ENCODE results near the gene EMCN.

The EMCN gene

GRCh38 chr4:100461807-100462605 lies 55.8 kb downstream of the EMCN start:
- H3K4me1 ChIP-seq (ENCODE audit: insufficient read depth, low read length), result no peaks in the 10 kb centered on the region
- no peaks in the 10 kb centered on the region for H3K36me3 ChIP-seq (ENCODE audit: insufficient read depth, low read length)
- H3K9me3 ChIP-seq (ENCODE audit: control insufficient read depth, insufficient read depth, low read length), result no peaks in the 10 kb centered on the region; the same call in 1 of the 2 replicates
- no peak overlapping the region for H3K9ac ChIP-seq (ENCODE audit: low read depth, low read length)

GRCh38 chr4:100450449-100450848 lies 67.4 kb downstream of the EMCN start:
- H3K9ac ChIP-seq (ENCODE audit: low read depth, low read length), result no peak overlapping the region
- no peaks in the 10 kb centered on the region for H3K4me1 ChIP-seq (ENCODE audit: insufficient read depth, low read length)
- no peaks in the 10 kb centered on the region for H3K36me3 ChIP-seq (ENCODE audit: insufficient read depth, low read length)
- H3K9me3 ChIP-seq (ENCODE audit: control insufficient read depth, insufficient read depth, low read length), result no peaks in the 10 kb centered on the region

GRCh38 chr4:100431416-100431815 lies 86.4 kb downstream of the EMCN start:
- no peak overlapping the region for H3K9ac ChIP-seq (ENCODE audit: low read depth, low read length)
- H3K9me3 ChIP-seq (ENCODE audit: control insufficient read depth, insufficient read depth, low read length), result no peaks in the 10 kb centered on the region
- H3K4me1 ChIP-seq (ENCODE audit: insufficient read depth, low read length), result no peaks in the 10 kb centered on the region
- no peaks in the 10 kb centered on the region for H3K36me3 ChIP-seq (ENCODE audit: insufficient read depth, low read length)

- no peaks in the 10 kb centered on the region for H3K4me1 ChIP-seq (ENCODE audit: insufficient read depth, low read length)
- no peaks in the 10 kb centered on the region for H3K9me3 ChIP-seq (ENCODE audit: control insufficient read depth, insufficient read depth, low read length)
- H3K9ac ChIP-seq (ENCODE audit: low read depth, low read length), result no peak overlapping the region
- H3K36me3 ChIP-seq (ENCODE audit: insufficient read depth, low read length), result no peaks in the 10 kb centered on the region
Measured at GRCh38 chr4:100430451-100430850, 87.4 kb downstream of the EMCN start.

GRCh38 chr4:100429616-100430015 lies 88.2 kb downstream of the EMCN start:
- H3K9me3 ChIP-seq (ENCODE audit: control insufficient read depth, insufficient read depth, low read length), result no peaks in the 10 kb centered on the region
- no peaks in the 10 kb centered on the region for H3K36me3 ChIP-seq (ENCODE audit: insufficient read depth, low read length)
- no peak overlapping the region for H3K9ac ChIP-seq (ENCODE audit: low read depth, low read length)
- H3K4me1 ChIP-seq (ENCODE audit: insufficient read depth, low read length), result no peaks in the 10 kb centered on the region

- H3K4me1 ChIP-seq (ENCODE audit: insufficient read depth, low read length), result no peaks in the 10 kb centered on the region
- no peaks in the 10 kb centered on the region for H3K36me3 ChIP-seq (ENCODE audit: insufficient read depth, low read length)
- no peaks in the 10 kb centered on the region for H3K9me3 ChIP-seq (ENCODE audit: control insufficient read depth, insufficient read depth, low read length)
- H3K9ac ChIP-seq (ENCODE audit: low read depth, low read length), result no peak overlapping the region
Measured at GRCh38 chr4:100428051-100428450, 89.8 kb downstream of the EMCN start.

GRCh38 chr4:100424376-100424775 lies 93.4 kb downstream of the EMCN start:
- H3K9ac ChIP-seq (ENCODE audit: low read depth, low read length), result no peak overlapping the region
- no peaks in the 10 kb centered on the region for H3K9me3 ChIP-seq (ENCODE audit: control insufficient read depth, insufficient read depth, low read length)
- no peaks in the 10 kb centered on the region for H3K36me3 ChIP-seq (ENCODE audit: insufficient read depth, low read length)
- H3K4me1 ChIP-seq (ENCODE audit: insufficient read depth, low read length), result no peaks in the 10 kb centered on the region

- no peaks in the 10 kb centered on the region for H3K36me3 ChIP-seq (ENCODE audit: insufficient read depth, low read length)
- no peaks in the 10 kb centered on the region for H3K4me1 ChIP-seq (ENCODE audit: insufficient read depth, low read length)
- H3K9ac ChIP-seq (ENCODE audit: low read depth, low read length), result no peak overlapping the region
- H3K9me3 ChIP-seq (ENCODE audit: control insufficient read depth, insufficient read depth, low read length), result no peaks in the 10 kb centered on the region
Measured at GRCh38 chr4:100422894-100423293, 94.9 kb downstream of the EMCN start.

- H3K4me1 ChIP-seq (ENCODE audit: insufficient read depth, low read length), result no peaks in the 10 kb centered on the region
- no peak overlapping the region for H3K9ac ChIP-seq (ENCODE audit: low read depth, low read length)
Measured at GRCh38 chr4:100421361-100421978, 96.4 kb downstream of the EMCN start.

GRCh38 chr4:100420571-100420970 lies 97.3 kb downstream of the EMCN start:
- no peak overlapping the region for H3K9ac ChIP-seq (ENCODE audit: low read depth, low read length)
- no peaks in the 10 kb centered on the region for H3K9me3 ChIP-seq (ENCODE audit: control insufficient read depth, insufficient read depth, low read length)

More at GRCh38 chr4:100421361-100421978, 96.4 kb downstream of the EMCN start:
- Histone ChIP-seq H3K9me3 (ENCODE audit: control insufficient read depth, insufficient read depth, low read length) (no peaks in the 10 kb centered on the region), H3K36me3 (ENCODE audit: insufficient read depth, low read length) (no peaks in the 10 kb centered on the region)

GRCh38 chr4:100417565-100417964 lies 100.3 kb downstream of the EMCN start:
- Histone ChIP-seq H3K4me1 (ENCODE audit: insufficient read depth, low read length) (no peaks in the 10 kb centered on the region), H3K36me3 (ENCODE audit: insufficient read depth, low read length) (no peaks in the 10 kb centered on the region), H3K9me3 (ENCODE audit: control insufficient read depth, insufficient read depth, low read length) (no peaks in the 10 kb centered on the region), H3K9ac (ENCODE audit: low read depth, low read length) (no peak overlapping the region)

More at GRCh38 chr4:100420571-100420970, 97.3 kb downstream of the EMCN start:
- no peaks in the 10 kb centered on the region for H3K36me3 ChIP-seq (ENCODE audit: insufficient read depth, low read length)
- no peaks in the 10 kb centered on the region for H3K4me1 ChIP-seq (ENCODE audit: insufficient read depth, low read length)

- no peaks in the 10 kb centered on the region for H3K9me3 ChIP-seq (ENCODE audit: control insufficient read depth, insufficient read depth, low read length)
- no peak overlapping the region for H3K9ac ChIP-seq (ENCODE audit: low read depth, low read length)
- H3K4me1 ChIP-seq (ENCODE audit: insufficient read depth, low read length), result no peaks in the 10 kb centered on the region
- no peaks in the 10 kb centered on the region for H3K36me3 ChIP-seq (ENCODE audit: insufficient read depth, low read length)
Measured at GRCh38 chr4:100414016-100414790, 103.6 kb downstream of the EMCN start.

- H3K4me1 ChIP-seq (ENCODE audit: insufficient read depth, low read length), result no peaks in the 10 kb centered on the region
- H3K9me3 ChIP-seq (ENCODE audit: control insufficient read depth, insufficient read depth, low read length), result no peaks in the 10 kb centered on the region
- no peaks in the 10 kb centered on the region for H3K36me3 ChIP-seq (ENCODE audit: insufficient read depth, low read length)
- no peak overlapping the region for H3K9ac ChIP-seq (ENCODE audit: low read depth, low read length)
Measured at GRCh38 chr4:100391863-100392262, 126.0 kb downstream of the EMCN start.

- Histone ChIP-seq H3K9me3 (ENCODE audit: control insufficient read depth, insufficient read depth, low read length) (no peaks in the 10 kb centered on the region), H3K9ac (ENCODE audit: low read depth, low read length) (no peak overlapping the region), H3K36me3 (ENCODE audit: insufficient read depth, low read length) (no peaks in the 10 kb centered on the region), H3K4me1 (ENCODE audit: insufficient read depth, low read length) (no peaks in the 10 kb centered on the region)
Measured at GRCh38 chr4:100391086-100391485, 126.7 kb downstream of the EMCN start.
